NB4 (cell line): ENCODE results near the gene HAGHL.

Source experiments
- DNase-seq: peaks from one replicate; pipeline ENCODE4 v3.0.0; 2010; ENCODE audit warnings: low read depth
- H3K4me3 ChIP-seq: one replicate; pipeline ENCODE4 v1.5.1; 2011; ENCODE audit warnings: mild to moderate bottlenecking, low read depth, low read length, moderate library complexity
- CTCF ChIP-seq: IDR thresholded peaks from one replicate; pipeline ENCODE4 v1.5.1; 2012; ENCODE audit warnings: low read depth, low read length
- MAX ChIP-seq: IDR thresholded peaks from 2 replicates; pipeline ENCODE4 v1.6.1; 2011; ENCODE audit warnings: low read depth, low read length
- MYC ChIP-seq: IDR thresholded peaks from 2 replicates; pipeline ENCODE4 v1.6.1; 2011; ENCODE audit warnings: low read depth, low read length
- POLR2A ChIP-seq: IDR thresholded peaks from 2 replicates; pipeline ENCODE4 v1.6.1; 2011; ENCODE audit warnings: mild to moderate bottlenecking; ENCODE audit not compliant: insufficient read length; ENCODE audit errors: extremely low read depth

The HAGHL gene

GRCh38 chr16:727291-727977 lies 528 bp downstream of the HAGHL start:
- TF ChIP-seq MAX (peak; percentile 37; the same call in 1 of the 2 replicates), POLR2A (peak; percentile 49), CTCF (no peak), MYC (peak; percentile 28; the same call in 1 of the 2 replicates)
- peak; percentile 65 for DNase-seq
- peak overlapping the region; percentile 69 for H3K4me3 ChIP-seq

GRCh38 chr16:728131-728889 lies 1.4 kb downstream of the HAGHL start:
- H3K4me3 ChIP-seq: peak overlapping the region; percentile 69
- TF ChIP-seq CTCF (no peak), MYC (peak; percentile 97), MAX (peak; percentile 97), POLR2A (peak; percentile 35)
- DNase-seq: peak; percentile 92

GRCh38 chr16:728890-729744 lies 2.2 kb downstream of the HAGHL start:
- H3K4me3 ChIP-seq: peak overlapping the region; percentile 65
- TF ChIP-seq MAX: no peak
- TF ChIP-seq CTCF: no peak
- no peak for TF ChIP-seq MYC
- no peak for TF ChIP-seq POLR2A
- DNase-seq: peak; percentile 9

- DNase-seq: peak; percentile 12
- no peak for TF ChIP-seq CTCF
- TF ChIP-seq MAX: no peak
- TF ChIP-seq MYC: no peak
- TF ChIP-seq POLR2A: no peak
- no peak overlapping the region for H3K4me3 ChIP-seq
These were observed 3.1 kb downstream of the HAGHL start for GRCh38 chr16:729768-730665.
